Amniotic epithelial cell (primary cell): Measurements from ENCODE around the gene PHKA2.

Source experiments
- DNase-seq: peaks from one replicate; pipeline ENCODE4 v3.0.0-alpha.2; 2010; ENCODE audit warnings: low read depth

The PHKA2 gene

DNA sequence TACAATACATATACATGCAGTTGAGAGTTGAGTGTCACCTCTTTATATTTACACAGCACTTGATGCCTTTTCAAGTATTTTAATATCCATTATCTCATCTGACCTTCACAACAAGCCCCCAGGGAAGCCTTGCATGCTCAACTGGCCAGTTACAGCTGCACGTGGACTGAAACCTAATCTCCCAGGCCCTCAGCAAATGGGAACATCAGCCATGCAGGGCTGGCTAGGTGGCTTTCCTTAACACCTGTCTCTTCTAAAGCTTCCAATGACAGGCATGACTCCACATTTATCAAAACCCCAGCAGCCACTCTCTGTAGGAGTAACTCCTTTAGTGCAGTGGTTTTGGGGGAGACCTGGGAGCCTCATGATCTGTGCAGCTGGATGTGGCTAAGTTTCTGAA is 56.4 kb downstream of the PHKA2 start:
- no peak for DNase-seq

DNA sequence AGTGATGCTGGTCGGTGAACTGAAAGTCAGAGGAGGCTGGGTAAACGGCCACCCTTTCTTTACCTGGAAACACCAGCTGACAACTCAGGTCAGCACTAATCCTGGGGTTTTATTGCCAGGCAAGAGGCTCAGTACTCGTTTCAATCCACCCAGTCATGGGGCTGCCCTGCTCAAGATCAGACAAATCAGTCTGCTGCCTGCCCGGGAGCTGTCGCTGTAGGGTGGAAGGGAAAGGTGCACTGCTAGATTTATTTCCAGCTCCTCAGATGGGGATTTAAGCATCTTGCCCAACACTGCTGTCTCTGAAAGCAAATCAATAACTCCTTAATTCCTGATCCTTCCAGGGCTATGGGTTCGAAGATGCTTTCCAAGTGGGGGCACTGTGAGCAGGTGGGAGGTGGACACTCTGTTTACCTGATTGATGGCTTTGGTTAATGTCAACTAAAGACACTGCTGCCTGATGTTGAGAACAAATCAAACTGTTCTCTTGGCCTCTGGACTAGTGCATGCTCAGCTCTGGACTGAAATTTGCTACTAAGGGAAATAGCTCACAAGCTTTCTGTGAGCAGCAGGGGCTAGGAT is 59.3 kb downstream of the PHKA2 start:
- DNase-seq: no peak

DNA sequence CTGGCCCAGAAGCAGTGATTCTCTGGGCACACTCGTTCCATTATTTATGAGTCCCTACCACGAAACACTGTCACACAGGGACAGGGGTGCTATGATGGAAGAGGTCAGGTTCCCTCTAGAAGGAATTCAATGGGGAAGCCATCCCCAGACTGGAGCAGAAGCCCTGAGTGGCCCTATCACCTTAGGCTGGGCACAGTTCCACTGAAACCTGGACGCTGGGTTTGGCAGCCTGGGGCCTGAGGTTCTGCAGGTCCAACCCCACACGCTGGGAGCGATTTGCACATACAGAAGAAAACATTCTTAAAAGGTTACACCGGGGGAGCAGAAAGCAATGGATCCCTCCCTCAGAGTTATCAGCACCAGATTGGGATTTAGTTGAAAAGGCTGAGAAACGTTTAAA is 63.3 kb downstream of the PHKA2 start:
- DNase-seq: no peak

DNA sequence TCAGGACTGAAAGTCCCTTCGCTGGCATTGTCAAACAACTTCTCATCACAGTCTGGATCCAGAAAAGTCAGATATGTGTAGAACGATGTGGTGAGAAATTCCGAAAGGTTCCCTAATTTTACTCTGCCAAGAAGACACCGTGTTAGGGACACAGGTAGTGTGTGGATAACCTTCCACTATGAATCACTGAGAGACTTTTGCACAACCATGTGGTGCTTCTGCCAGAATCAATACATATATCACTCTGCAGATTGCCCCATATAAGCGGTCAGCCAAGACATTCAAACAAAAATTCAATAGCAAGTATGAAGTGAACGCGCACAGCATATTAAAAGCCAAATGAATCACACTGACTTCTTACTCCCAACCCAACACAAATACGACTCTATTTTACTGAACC is 63.8 kb downstream of the PHKA2 start:
- no peak for DNase-seq

DNA sequence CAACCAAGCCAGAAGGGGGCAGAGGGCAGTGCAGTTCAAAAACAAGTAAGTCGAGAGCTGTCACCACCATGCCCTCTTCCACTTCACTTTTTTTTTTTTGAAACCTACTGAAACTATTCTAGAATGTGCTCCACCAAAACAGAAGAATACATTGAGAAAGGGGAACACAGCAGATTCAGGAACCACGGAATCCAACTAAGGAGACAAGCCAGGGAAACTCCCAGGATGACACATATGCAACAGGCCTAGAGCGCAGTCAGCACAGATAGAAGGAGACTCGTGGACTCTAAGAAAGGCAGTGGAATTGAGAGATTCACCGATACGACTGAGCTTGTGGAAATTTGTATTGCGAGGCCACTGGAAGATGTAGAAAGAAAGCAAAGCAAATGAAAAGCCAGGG is 66.1 kb downstream of the PHKA2 start:
- DNase-seq: no peak

DNA sequence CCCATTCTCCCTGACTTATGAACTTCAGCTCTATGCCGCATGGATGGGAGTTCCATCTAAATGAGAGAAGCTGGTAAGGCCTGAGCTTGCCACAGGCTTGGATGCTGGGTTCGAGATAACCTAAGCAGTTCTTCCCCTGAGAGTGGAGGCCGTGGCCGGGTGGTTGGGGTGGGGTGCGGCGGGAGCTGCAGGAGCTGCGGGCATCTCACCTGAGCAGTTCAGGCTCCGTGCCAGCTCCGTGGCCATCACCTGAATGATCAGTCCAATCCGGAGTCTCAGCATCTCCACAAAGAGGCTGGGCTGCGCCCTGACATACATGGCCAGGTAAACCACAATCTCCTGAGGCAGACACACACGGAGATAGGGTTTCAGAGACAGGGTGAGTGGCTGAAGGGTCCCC is 77.6 kb downstream of the PHKA2 start:
- no peak for DNase-seq

DNA sequence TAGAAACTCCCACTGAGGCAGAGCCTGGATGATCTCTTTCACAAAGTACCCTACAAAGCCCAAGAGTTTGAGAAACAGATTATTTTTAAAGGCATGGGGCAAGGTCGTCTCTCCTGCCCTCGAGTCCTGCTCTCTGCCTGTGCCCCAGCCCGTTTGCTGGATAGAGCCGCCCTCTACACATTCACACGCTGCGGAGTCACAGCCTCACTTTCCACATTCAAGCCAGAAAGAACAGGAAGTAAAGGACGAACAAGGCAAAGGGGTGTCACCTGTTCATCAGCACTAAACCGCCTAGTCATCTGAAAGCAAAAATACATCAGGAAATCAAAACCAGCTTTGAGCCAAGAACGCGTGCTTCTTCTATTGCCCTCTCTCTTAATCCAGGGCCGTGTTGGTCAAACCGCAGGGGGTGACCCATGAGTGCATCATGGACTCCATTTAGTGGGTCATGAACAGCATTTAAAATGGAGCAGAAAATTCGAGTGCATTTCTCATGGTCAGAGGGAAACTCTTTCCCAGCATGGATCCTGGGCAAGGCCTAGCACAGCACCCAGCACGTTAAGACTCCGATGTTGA is 83.4 kb downstream of the PHKA2 start:
- DNase-seq: no peak

DNA sequence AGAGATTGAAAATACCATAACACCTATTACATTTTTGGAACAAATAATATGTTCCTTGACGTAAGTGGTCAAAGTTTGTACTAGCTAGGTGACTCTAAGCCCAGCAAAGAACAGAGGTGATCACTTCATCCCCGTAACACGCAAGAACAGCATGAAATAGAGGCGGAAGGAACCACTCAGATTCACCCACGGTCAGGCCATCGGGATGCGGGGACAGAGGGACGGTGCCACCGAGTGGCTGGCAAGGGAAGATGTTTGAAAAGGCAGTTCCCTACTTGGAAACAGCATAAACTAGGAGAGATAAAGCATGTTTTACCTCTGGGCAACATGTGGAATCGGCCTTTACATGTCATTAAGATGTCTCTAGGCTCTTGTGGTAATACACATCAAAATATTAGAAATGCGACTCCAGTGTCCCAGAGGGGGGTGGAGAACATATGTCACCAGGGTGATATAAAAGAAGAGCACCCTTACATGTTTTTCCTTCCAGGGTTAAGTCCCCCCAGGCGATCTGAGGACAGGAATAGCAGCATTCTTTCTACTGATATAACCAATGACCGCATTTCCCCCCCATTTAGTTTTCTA is 84.0 kb downstream of the PHKA2 start:
- DNase-seq: no peak

DNA sequence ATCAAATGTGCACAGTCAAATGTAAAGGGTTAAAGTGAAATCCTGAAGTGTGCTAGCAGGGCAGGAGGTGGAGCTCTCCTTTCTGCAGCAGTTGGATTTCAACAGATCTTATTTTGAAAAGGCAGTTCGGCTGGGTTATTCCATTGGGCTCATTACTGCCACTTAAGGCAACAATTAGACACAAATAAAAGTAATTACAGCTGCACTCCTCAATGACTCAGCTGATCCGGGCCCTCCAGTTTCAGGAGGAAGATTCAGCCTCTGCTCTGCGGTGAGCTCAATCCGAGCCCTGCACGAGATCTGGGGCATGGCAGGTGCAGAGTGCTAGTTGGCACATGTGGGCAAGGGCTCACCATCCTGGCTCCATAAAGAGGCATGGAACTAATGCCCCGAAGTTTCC is 85.4 kb downstream of the PHKA2 start:
- no peak for DNase-seq

DNA sequence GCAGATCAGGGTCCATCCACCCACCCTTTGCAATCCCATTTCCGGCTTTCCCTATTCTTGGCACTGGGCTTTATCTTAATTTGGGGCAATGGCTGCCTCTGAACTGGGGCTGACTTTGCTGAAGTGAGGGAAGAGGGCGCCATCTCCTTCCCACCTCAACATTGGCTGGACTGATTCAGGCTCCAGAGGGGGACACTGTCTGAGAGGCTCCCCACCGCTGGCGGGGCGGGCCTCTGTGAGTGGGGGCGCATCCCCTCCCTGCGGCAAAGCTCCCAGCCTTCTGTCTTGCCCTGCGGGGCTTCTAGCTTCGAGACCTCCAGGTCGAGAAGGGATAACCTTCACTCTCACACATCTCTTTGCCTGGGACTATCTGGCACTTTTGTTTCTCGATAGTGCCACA is 85.8 kb downstream of the PHKA2 start:
- no peak for DNase-seq

DNA sequence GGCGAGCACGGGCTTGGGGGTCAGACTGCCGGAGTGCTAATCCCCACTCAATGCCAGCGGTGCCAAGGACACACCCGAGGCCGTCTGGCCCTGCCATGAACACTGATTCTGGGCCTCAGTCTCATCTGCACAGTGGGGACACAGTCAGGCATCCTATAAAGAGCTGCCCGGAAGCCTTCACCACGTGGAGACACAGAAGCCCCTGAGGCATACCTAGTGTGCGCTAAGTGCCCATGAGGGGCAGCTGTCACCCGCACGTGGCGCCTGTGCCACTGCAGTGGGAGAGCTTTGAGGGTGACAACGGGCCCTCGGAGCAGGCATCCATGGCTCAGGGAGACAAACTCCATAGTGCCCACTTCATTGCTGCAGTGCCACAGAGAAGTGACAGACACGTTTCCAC is 86.3 kb downstream of the PHKA2 start:
- DNase-seq: no peak

DNA sequence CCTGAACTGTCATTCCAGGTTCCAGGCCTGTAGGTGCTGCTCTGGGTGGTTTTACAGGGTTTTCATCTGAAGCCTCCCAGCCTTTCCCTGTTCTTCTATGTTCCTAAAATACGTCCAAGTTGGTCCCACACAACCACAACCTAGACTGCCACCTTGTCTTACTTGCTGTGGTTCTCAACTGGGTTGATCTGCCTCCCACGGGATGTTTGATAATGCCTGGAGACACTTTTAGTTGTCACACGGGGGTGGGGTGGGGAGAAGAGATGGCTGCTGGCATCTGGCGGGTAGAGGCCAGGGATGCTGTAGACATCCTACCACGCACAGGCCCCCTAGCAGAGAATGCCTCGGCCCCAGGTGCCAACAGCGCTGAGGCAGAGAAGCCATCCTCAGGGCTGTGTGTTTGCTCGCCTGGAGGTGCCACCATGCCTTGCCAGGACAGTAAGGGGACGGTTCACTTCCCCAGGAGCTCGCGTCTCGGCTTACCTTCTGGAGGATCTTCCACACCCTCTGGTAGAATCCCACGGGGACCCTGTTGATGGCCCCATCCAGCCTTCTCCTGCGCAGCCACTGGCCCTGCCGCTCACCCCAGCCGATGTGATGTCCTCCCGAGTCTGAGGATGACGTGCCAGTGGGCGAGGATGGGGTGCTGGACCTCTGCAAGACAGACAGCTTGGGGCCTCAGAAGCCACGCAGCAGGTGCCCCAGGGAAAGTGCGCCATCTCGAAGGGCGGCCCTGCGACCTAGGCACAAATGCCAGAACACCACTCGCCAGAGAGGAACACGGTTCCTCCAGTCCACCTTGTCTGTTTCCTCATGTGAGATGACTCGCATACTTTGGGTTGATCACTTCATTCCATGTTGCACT is 87.0 kb downstream of the PHKA2 start:
- DNase-seq: no peak

DNA sequence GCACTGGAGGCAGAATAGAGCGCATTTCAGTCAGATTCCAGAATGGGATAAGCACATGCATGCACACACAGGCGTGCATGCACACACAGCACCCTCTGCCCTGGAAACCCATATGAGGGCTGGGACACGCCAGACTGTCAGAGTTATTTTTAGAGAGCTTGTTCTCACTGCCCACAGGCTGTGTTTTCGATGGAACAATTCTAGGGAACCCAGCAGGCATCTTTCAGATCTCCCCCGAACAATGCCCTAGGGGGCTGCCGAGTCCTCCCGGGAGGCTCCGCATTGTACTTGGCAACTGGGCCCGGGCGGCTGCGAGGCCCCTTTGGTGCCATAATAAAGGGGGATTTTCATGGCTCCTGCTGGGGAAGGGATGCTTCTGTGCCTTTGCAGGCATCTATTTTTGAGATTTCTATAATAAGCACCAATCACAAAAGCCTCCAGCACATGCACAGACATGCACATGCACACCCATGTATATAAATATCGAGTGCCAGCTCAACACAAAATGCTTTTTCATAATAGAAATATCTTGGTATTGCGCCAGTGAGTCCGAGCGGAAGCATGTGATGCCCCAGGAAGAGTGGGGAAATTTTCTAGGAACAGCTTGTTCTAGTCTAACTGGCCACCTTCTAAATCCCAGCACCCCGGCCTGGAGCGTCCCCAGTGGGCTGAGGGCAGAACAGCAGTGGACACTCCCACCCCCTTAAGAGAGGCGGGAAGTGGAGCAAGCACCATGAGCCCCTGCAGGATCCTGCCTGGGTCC is 88.5 kb downstream of the PHKA2 start:
- DNase-seq: peak; percentile 49

DNA sequence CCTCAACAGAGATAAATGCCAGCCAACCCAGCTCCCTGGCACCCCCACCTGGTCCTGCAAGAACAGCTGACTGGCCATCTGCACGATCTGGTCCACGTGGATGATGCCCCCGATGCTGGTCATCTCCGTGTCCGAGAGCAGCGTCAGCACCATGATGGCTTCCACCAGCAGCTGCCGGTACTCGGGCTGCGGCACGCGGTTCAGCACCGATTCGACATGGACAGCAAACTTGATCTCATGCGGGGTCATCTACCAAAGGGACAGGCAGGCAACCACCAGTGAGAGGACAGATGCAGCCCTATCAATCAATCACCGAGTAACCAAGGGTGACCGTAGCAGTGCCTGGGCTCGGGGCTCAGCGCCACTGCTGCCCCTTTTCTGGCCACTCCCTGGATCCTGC is 89.8 kb downstream of the PHKA2 start:
- no peak for DNase-seq

DNA sequence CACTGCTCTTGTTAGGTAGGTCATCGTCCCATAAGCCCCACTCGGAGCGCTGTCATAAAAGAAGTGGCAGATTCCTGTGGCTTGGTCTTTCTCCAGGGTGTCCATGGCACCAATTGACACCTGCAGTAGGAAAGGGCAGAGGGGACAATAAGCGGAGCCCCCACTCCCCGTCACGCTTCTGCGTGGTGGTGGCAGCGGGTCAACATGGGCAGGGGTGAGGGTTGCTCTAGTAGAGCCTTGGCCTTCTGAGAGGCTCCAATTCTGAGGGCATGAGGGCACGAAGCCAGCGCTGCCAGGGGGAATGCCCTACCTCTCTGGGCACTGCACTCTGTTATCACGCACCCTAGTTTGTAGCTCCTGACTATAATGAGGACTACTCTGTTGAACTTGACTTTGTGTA is 90.4 kb downstream of the PHKA2 start:
- no peak for DNase-seq

DNA sequence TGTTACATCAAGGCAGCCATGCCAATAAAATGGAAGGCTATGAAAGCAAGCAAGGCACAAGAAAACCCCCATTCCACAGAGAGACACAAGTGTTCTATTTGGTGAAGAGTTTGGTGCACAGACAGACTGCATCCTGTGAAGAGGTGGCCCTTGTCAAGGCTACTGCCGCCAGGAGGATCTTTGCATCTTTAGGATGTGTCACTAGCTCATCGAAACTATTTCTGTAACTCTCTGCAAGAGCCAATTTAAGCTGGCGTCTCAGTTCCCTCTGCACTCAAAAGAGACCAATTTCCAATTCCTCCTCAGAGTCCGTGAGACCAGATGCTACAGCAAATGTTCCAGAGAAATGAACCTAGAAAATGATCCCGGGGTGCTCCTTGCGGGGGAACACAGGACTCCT is 91.0 kb downstream of the PHKA2 start:
- DNase-seq: no peak

DNA sequence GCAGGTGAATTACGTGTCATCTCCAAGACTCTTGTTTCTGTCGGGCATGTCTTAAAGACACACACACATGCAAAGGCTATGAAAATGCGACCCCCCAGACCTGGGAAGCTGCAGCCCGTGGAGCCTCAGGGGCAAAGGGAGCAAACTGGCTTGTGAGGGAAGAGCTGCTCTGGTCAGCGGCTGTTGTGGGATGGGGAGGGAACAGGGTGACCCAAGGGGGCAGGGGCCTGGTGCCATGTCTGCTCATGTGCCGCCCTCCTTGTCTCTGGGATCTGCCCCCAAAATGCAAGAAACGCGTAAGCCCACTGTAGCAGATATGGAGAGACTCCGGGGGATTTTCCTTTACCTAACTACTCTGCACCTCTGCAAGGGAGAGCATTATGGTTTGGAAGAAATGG is 92.4 kb downstream of the PHKA2 start:
- no peak for DNase-seq

DNA sequence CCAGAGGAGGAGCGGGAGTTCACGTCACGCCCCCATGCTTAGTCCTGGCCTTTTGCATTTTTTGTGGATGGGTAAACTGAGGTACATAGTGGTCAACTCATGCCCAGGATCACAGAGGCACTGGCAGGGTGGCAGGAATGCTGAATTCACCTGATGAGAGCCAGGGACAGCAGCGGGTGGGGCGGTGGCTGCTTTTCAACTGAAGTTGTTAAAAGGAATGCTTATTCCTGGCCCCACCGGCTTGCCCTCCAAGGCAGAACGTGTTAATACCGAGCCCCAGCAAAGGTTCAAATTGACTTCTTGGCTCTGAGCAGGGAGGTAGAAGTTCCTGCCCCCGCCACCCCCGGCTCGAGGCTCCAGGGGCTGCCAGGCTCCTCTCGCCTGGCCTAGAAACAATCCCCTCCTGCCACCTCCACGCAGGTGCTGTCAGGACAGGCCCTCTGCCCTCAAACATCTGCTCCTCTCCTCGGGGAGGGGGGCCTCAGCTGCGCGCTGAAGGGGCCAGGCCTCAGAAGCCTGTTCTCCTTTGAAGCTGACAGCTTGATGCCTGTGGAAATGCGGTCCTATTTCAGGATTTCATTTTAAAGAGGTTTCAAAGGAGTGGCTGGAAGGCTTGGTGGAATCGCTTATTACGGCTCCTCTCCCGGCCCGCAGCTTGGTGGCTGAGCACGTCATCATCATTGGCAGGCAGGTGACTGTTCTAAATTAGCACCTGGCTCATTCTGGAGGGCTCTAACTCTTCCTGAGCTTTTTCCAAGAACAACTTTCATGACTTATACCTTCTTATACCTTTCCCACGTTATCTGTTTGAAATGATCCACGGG is 93.0 kb downstream of the PHKA2 start:
- no peak for DNase-seq

DNA sequence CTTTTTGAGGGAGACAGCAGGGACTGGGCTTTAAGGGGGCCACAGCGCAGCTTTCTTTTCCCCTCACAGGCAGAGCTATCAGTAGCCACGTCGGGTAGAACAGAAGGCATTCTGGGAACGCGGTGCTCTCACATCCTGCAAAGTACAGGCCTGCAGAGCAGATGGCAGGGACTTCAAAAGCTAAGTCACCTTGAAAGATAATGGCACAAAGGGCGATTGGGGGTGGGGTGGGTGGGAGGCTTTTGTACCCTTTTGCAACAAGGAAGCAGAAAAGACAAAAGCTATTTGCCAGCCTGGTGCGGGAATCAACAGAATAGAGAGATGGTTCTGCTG is 93.9 kb downstream of the PHKA2 start:
- no peak for DNase-seq

DNA sequence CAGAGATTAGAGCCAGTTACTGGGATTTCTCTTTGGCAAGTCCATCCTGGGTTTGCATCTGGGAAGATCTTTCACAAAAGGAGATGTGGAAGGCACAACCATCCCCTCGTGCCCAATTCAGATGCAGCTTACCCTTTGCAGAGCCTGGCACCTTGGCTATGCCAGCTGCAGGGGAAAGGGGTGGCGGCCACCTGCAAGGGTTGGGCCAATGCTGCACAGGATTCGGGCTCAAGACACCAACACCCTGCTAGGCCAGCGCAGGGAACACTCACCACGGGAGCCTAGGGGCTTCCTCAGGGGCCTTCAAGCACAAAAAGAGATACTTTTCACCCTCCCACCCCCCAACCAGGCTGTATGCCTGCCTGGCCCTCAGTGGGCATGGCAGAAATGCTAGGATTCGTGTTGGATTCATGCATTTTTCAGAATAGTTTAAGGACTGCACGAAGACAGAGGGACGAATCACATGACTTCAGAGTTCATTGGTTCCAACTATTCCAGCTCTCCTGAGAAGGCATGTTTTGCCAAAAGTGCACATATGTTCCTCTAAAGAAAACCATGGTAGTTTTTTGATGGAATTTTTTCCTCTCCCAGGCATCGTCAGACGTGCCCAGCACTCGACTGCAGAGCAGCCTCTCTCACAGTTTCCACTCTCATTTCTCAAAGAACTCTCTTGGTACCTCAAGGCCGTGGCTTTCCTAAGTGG is 94.4 kb downstream of the PHKA2 start:
- no peak for DNase-seq

DNA sequence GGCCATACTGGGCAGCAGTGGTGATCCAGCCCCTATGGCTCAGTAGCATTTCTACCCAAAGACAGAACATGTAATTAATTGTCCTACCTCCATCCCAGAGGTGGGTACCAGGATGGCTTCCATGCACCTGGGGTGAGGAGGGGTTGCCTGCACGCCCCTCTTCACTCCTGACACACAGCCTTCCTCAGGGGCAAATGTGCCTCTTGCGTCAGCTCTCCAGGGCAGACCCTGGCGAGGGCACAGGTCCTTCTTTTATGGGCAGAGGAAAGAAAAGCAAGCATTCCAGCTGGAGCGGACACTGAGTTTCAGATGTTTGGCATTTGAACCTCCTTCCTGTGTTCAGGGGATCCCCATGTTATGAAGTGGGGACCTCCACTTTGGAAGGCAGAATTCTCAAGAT is 95.6 kb downstream of the PHKA2 start:
- DNase-seq: no peak
